ENCODE results near the gene IL21.

Gene IL21

GRCh38 chr4:122632396-122633143 is 11.7 kb upstream of the IL21 start:
- no peak for DNase-seq

GRCh38 chr4:122625156-122625555 is 4.3 kb upstream of the IL21 start:
- no peak for DNase-seq

GRCh38 chr4:122624205-122624604 is 3.3 kb upstream of the IL21 start:
- DNase-seq, result no peak

- no peak for DNase-seq
Measured at GRCh38 chr4:122623637-122624166, 2.8 kb upstream of the IL21 start.

- no peak for DNase-seq
Measured at GRCh38 chr4:122622400-122622799, 1.5 kb upstream of the IL21 start.

GRCh38 chr4:122619611-122620010 is 1.3 kb downstream of the IL21 start:
- DNase-seq, result no peak

- no peak for DNase-seq
Measured at GRCh38 chr4:122617597-122618593, 3.0 kb downstream of the IL21 start.

- no peak for DNase-seq
Measured at GRCh38 chr4:122616915-122617596, 3.8 kb downstream of the IL21 start.

GRCh38 chr4:122614621-122615020 is 6.2 kb downstream of the IL21 start:
- DNase-seq, result no peak

GRCh38 chr4:122612540-122612939 is 8.3 kb downstream of the IL21 start:
- no peak for DNase-seq

- DNase-seq, result no peak
Measured at GRCh38 chr4:122606364-122607043, 14.4 kb downstream of the IL21 start.

- no peak for DNase-seq
Measured at GRCh38 chr4:122604146-122604545, 16.7 kb downstream of the IL21 start.

- DNase-seq, result no peak
Measured at GRCh38 chr4:122603156-122603574, 17.7 kb downstream of the IL21 start.

- DNase-seq, result no peak
Measured at GRCh38 chr4:122602277-122603142, 18.4 kb downstream of the IL21 start.

- DNase-seq, result no peak
Measured at GRCh38 chr4:122591196-122591595, 29.7 kb downstream of the IL21 start.

- DNase-seq, result no peak
Measured at GRCh38 chr4:122588453-122589238, 32.2 kb downstream of the IL21 start.

- DNase-seq, result no peak
Measured at GRCh38 chr4:122584519-122584918, 36.3 kb downstream of the IL21 start.

- DNase-seq, result no peak
Measured at GRCh38 chr4:122583906-122584305, 37.0 kb downstream of the IL21 start.

- no peak for DNase-seq
Measured at GRCh38 chr4:122577808-122578781, 42.8 kb downstream of the IL21 start.
